Measurements from ENCODE around the gene ARRDC4.

ARRDC4 gene

DNA sequence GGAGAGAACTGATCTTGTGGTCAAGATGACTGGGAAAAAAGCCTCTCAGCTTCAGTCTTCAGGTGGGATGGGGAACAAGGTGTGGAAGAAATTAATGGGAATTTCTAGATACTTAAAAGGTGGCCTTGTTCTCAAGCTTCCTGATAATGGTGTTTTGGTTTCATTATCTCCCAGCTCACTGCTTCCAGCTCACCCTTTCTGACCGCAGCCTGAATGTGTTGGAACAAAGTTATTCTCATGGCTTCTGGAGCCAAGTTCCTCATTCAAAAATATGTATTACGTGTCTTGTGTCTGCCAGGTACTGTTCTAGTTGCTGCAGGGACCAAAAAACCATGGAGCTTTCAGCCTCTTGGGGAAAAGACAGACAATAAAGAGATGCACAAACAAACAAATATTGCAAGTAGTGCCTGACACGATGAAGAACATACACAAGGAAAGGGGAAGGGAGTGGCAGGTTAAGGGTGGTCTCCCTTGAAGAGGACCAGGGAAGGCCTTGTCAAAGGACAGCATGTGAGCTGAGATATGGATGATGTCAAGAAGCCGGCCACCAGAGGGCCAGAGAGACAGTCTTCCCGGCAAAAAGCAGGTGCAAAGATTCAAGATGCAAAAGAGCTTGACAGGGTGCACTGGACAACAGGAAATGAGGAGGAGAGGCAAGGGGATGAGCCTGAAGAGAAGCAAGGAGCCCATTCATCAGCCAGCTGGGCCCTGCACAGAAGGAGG, 35.5 kb downstream of the ARRDC4 start:
- DNase-seq (ENCODE audit: low read depth in 2 of 2, low spot score in 1 of 2), result no peak

DNA sequence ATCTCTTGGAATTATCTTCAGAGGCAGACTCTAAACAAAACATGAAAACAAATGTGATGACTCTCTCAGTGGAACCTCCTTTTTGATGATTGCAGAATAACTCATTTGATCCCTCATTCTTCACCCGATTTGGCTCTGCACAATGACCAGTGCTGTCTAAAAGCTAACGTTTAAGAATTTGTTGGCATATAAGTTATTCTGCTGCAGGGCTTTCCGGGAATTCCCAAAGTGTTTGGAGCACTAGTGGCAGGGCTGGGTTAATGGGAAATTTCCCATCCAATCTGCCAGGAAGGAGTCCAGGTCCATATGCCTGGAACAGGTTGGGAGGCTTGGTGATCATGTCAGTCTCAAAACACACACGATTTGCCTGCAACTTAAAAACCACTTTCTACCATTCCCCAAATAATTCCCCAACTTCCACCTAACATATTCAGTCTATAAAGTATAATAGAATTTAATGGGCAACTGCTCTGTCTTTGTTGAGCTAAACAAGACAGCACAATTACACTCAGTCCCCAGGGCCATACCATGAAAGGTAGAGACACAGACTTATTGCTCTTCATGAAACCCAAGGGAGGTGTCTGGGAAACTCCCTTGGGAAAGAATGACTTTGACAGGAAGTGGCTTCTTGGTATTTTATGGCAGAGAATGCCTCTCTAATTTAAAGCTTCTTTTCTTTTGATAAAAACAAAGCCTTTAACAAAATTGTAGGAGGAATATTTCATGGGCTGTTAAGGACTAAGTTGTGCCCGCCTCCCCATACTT, 38.0 kb downstream of the ARRDC4 start:
- DNase-seq (ENCODE audit: low read depth in 2 of 2, low spot score in 1 of 2), result no peak

DNA sequence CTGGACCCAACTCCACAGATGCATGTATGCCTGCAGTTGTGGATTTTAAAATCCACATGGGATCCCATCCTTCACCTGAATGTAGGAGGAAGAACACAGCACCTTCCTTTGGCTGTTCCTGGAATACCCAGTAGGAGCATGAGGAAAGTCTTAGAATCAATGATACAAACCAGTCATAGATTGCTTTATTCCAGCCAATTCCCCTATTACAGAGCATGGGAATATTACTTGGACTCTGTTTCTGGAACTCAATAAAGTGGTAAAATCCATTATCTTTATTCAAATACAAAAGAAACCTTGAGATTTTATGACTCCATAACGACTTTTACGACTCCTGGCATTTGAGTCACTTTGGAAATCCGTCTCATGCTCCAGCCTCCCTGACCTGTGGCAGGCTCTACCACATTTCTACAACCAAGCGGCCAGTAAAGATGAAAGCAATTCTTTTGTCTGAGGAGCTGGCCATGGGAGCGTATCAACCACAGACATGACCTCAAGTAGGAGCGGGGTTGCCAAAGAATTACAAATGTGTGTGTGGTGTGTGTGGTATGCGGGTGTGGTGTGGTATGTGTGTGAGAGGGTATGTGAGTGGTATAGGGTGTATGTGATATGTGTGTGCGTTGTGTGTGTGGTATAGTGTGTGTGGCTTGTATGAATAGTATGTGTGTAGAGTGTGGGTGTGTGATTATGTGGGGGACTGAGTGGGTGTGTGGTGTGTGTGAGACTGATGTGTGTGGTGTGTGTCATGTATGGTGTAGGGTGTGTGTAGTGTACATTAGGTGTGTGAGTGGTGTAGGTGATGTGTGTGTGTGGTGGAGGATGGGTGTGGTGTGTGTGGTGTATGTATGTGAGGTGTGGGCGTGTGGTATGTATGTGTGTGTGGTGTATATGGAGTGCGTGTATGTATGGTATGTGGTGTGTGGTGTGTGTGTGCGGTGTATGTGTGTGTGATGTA, 40.0 kb downstream of the ARRDC4 start:
- no peak for DNase-seq (ENCODE audit: low read depth in 2 of 2, low spot score in 1 of 2)

DNA sequence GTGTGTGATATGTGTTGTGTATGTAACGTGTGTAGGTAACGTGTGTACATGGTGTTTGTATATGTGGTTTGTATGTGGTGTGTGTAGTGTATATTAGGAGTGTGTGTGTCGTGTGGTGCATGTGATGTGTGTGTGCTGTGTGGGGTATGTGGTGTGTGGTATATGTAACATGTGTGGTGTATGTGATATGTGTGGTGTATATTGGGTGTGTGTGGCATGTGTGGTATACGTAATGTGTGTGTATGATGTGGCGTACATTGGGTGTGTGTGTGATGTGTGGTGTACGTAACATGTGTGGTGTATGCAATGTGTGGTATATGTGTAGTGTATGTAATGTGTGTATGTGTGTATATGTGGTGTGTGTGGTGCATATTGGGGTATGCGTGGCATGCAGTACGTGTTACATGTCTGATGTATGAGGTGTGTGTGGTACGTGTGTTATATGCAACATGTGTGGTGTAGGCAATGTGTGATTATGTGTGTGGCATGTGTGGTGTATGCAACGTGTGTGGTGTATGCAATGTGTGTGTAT, 41.2 kb downstream of the ARRDC4 start:
- DNase-seq (ENCODE audit: low read depth in 2 of 2, low spot score in 1 of 2), result no peak

DNA sequence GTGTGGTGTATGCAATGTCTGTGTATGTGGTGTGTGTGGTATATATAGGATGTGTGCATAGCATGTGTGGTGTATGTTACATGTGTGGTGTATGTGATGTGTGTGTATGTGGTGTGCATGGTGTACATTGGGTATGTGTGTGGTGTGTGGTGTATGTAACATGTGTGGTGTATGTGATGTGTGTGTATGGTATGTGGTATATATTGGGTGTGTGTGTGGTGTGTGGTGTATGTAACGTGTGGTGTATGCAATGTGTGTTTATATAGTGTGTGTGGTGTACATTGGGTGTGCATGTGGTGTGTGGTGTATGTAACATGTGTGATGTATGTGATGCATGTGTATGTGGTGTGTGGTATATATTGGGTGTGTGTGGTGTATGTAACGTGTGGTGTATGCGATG, 41.9 kb downstream of the ARRDC4 start:
- no peak for DNase-seq (ENCODE audit: low read depth in 2 of 2, low spot score in 1 of 2)

DNA sequence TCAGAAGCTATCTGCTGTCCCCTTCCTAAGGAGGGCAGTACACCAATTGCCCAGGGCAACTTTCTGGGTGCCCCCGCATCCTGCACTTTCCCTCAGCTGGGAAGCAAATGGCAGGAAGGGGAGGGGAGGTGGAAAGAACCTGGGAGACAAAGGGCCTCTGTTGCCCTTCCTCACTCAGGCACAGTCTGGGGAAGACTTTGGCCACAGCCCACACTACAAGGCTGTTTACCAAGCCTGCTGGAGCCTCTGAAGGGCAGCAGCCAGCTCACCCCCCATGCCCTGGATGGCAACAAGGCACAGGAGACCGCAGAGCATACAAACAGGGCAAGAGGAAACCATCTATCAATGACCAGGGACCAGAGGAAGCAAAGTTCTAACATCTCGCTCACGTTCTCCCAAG, 42.4 kb downstream of the ARRDC4 start:
- DNase-seq (ENCODE audit: low read depth in 2 of 2, low spot score in 1 of 2), result no peak

DNA sequence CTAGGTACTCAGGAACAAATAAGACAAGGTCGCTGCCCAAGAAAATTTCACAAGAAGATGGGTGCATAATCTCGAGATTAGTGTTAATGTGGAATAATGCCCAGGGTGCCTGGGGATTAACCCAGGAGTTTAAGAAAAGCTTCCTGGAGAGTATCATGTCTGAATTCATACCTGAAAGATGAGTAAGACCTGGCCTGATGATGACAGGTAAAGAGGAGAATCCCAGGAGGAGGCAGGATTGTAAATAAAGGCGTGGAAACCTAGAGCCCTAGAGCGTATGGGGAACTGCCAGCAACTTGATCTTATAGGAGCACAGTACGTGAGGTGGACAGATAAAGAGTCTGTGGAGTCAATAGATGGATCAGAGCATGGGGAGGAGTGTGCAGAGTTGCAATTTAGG, 43.0 kb downstream of the ARRDC4 start:
- no peak for DNase-seq (ENCODE audit: low read depth in 2 of 2, low spot score in 1 of 2)

DNA sequence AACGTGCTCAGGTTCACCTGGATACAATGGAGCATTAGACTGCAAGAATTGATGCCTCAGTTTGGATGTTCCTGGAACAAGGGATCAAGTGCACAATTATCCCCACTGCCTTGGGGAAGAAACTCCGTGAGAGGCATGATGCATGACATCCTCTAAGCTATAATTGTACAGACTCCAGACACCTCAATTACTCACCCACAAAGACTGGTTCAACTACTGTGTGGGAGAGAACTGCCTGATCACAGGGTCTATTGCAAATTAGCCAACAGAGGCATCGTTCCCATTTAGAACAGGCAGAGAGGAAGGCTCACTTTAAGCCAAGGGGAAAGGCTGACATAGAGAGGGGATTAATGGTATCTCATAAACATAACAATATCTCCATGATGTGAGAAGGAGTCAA, 43.5 kb downstream of the ARRDC4 start:
- DNase-seq (ENCODE audit: low read depth in 2 of 2, low spot score in 1 of 2), result no peak

DNA sequence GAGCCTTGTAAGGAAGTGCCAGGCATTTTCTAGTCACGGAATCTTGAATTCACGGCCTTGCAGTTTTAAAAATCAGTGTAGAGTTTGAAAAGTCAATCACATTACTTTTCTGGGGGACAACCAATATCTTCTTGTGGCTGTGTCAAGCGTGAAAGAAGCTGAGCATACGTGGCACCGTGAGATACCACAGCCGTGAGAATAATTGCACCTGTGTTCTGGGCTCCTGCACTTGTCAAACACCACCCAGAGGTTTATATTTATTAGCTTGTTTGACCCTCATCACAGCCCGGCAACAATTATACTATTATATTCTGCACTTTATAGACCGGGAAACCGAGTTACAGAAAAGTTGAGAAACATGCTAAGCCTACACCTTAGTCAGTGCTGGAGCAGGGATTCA, 45.2 kb downstream of the ARRDC4 start:
- no peak for DNase-seq (ENCODE audit: low read depth in 2 of 2, low spot score in 1 of 2)

DNA sequence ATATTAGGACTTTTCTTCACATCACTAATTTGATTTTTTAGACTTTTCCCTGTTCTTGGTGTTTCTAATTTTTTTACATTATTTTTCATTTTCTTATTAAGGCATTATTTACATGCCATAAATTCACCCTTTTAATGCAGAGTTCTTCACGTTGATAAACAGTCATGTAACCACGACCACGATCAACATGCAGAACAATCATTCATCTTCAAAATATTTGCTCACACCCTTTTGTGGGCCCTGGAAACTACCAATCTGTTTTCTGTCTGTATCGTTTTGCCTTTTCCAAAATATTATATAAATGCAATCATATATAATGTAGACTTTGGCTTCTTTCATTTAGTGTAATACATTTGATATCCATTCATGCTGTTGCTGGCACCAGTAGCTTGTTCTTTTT, 48.7 kb downstream of the ARRDC4 start:
- DNase-seq (ENCODE audit: low read depth in 2 of 2, low spot score in 1 of 2), result no peak

DNA sequence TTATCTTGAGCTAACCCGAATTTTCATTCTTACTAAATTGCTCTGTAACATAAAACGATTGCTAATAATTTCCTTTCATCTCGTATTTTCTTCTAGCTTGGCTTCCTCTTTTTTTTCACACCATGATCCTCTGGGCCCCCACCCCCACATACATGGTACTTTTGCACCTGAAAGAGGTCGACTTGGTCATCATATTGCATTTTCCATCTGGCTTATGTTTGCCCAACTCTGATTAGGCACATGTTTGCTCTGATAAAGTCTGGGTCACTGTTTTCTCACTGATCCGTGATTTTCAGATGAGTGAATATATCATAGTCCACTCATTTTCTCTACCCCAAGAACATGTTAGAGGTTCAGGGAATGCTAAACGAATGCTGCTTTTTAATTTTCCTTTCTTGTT, 49.5 kb downstream of the ARRDC4 start:
- DNase-seq (ENCODE audit: low read depth in 2 of 2, low spot score in 1 of 2), result no peak

DNA sequence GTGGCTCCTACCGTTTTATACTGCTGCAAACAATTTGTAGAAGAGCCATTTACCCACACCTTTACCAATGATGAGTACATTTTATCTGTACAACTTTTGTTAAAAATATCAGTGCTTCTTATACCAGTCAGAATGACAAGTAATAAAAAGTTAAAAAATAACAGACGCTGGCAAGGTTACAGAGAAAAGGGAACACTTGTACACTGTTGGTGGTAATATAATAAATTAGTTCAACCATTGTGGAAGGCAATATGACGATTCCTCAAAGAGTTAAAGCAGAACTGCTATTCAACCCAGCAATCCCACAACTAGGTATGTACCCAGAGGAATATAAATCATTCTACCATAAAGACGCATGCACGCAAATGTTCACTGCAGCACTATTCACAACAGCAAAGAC, 51.9 kb downstream of the ARRDC4 start:
- DNase-seq (ENCODE audit: low read depth in 2 of 2, low spot score in 1 of 2), result no peak

DNA sequence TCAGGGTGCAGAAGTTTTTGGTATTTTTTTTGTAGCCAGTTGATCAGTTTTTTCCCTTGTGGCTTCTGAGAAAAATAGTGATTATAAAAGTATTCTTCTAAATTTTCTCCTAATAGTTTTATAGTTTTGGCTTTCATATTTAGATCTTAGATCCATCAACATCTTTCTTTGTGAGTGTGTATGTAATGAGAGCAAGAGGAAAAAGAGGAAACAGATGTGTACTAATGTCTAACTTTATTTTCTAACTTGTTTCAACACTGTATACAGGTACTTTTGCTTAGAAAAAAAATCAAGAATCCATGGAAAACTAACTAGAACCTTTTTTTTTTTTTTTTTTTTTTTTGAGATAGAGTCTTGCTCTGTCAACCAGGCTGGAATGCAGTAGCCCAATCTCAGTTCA, 53.1 kb downstream of the ARRDC4 start:
- no peak for DNase-seq (ENCODE audit: low read depth in 2 of 2, low spot score in 1 of 2)

DNA sequence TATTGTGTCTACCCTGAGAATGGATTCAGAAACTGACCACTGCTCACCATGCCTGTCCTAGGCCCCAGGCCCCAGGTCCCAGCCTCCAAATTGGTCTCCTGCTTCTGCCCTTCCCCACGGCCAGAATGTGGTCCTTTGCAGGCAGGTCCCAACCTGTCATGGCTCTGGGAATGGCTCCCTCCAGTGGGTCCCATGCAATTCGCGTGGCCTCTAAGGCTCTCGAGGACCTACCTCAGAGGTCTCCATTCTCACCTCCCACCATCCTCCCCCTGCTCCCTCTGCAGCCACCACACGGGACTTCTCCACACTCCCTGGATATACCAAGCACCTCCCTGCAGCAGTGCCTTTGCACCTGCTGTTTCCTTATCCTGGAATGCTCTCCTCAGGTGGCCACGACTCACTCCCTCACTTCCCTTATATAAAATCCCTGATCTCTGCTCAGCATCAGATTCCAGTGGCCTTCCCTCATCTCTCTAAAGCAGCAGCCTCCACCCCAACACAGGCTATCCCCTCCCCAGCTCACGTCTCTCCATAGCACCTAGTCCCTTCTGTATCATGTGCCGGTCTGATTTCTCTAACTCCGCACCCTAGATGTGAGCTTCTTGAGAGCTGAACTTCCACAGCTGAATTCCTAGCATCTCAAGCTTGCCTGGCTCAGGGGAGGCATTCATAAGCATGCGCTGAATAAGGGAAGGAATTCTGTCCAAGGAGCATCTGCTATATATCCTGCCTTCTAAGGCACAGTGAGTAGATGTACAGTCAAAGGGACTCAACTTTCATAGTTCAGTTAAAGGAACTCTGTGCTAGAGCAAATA, 56.9 kb downstream of the ARRDC4 start:
- no peak for DNase-seq (ENCODE audit: low read depth in 2 of 2, low spot score in 1 of 2)

DNA sequence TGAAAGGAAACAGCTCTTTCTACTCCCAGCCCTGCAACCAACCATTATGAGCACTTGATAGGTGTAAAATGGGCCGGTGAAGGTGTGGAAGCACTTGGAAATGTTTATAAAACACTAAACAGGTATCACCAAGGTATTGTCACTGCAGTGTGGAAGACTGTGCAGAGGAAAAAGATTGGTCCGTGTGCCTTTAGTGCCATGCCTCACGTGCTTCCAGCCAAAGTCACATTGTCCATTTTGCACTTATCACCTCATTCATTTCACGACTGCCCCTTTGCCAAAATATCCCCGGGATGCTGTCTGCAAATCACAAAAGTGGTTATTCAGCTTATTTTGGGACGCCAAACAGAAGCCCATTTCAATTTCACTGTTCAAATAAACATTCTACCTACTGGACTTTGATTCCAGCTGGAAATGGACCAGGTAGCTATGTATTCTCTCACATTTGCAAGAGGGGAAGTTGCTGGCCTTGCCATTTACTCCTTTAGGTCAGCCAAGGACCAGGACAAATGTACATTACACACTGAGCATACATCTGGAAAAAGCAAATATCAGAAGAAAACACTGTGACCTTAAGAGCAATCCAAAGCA, 58.4 kb downstream of the ARRDC4 start:
- DNase-seq (ENCODE audit: low read depth in 2 of 2, low spot score in 1 of 2), result no peak
